DMS153 treated with DMSO at 0.1 percent for 48 hours (cell line): ENCODE measurements around the gene DNAAF9.

ENCODE experiments used
- DNase-seq: peaks from one replicate; lab custom pipeline; 2025; ENCODE audit not compliant: unreplicated experiment; lab: John Stamatoyannopoulos, UW

The DNAAF9 gene

GRCh38 chr20:3378138-3378537, 29.3 kb downstream of the DNAAF9 start:
- no peak for DNase-seq

DNA sequence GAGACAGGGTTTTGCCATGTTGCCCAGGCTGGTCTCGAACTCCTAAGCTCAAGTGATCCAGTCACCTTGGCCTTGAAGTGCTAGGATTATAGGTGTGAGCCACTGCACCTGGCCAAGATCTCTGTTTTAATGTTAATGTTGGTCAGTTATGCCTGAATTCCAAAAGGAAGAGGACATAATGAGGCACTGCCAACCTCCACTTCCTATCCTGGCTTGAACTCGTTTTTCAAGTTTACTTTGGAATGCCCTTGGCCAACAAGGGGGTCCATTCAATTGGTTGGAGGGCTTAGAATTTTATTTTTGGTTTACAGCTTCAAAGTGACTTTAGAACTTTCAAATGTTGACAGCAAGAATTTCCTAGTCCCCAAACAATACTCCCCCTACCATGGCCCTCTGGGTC, 29.8 kb downstream of the DNAAF9 start:
- no peak for DNase-seq

DNA sequence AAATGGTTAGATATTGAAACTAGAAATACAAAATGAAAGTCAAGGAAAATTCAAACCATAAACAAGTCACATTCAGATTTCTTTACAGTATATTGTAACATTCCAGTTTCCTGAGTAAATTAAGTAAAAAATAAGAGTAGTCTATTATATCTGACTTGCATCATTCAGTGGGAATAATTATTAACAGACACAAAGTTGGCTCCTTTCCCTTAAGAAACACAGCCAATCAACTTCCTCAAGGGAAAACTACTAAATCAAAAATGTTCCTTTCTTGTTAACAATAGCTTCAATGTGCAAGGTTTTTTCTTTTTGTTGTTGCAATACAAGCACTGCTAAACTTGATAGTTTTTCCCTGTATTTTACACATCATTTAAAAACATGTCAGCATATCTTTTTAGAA, 33.2 kb downstream of the DNAAF9 start:
- no peak for DNase-seq

- DNase-seq = no peak
These were observed 35.7 kb downstream of the DNAAF9 start for GRCh38 chr20:3371754-3372153.

DNA sequence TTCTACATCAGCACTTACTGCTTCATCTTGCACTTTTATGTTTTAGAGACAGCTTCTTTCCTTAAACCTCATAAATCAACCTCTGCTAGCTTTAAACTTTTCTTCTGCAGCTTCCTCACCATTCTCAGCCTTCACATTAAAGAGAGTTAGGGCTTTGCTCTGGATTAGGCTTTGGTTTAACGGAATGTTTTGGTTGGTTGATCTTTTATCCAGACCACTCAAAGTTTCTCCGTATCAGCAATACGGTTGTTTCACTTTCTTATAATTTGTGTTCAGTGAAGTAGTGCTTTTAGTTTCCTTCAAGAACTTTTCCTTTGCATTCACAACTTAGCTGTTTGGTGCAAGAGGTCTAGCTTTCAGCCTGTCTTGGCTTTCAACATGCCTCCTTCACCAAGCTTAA, 40.4 kb downstream of the DNAAF9 start:
- DNase-seq = no peak

- no peak for DNase-seq
These were observed 43.0 kb downstream of the DNAAF9 start for GRCh38 chr20:3364323-3365013.

GRCh38 chr20:3360752-3361151, 46.7 kb downstream of the DNAAF9 start:
- DNase-seq = no peak

DNA sequence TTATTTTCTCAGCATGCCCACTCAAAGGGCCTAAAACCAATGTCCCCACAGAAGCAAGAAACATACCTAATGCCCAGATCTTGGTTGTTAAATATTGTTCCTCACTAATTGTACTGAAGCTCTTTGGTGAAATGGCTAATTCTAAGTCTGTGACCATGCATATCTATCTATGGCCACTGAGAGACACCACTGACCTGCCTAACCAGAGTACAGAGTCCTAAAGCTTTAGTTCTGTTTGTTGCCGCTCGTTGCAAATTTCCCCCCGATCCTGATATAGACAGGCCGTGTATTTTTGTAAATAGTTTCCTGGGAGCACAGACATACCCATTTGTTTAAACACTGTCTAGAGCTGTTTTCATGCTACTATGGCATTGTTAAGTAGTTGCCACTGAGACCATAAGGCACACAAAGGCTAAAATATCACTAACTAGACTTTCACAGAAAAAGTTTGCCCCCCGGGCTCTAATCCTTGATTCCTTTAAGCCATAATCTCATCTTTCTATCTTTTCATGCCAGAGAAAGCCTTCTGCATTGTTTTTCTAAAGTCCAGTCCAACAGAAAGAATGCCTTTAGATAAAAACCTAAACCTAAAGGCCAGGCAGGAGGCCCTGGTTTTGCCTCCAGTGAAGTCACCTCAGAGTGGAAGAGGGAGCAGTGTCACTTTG, 48.7 kb downstream of the DNAAF9 start:
- no peak for DNase-seq
